Measurements from ENCODE around the gene CELSR2.

DNA sequence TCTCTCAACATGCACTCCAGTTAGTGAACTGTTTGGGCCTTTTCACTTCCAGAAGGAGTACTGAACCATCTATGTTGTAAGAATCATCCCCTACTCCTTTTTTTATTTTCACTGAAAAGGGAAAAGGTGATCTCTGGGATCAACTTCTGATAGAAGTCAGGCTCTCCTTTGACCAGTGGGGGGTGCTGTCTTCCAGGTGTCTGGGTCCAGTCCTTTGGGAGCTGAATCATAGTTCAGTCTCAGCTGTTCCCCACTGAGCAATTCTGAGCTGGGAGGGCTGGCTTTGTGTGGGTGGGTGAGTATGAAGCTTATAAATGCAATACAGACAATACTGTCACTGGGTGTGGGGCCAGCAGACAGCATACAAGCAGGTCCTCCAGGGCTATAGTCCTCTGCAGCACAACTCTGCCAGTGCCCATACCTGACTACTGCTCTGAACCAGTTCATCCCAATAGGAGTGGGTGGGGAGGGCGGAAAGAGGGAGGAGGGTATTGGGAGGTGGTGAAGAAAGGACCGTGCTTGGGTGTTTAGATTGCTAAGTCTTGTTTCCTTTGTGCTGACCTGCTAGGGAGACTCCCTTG, 48.1 kb upstream of the CELSR2 start:
- TF ChIP-seq POLR2A (IDR thresholded peaks at IDR 0.05): no peak
- TF ChIP-seq, protein P1, sequence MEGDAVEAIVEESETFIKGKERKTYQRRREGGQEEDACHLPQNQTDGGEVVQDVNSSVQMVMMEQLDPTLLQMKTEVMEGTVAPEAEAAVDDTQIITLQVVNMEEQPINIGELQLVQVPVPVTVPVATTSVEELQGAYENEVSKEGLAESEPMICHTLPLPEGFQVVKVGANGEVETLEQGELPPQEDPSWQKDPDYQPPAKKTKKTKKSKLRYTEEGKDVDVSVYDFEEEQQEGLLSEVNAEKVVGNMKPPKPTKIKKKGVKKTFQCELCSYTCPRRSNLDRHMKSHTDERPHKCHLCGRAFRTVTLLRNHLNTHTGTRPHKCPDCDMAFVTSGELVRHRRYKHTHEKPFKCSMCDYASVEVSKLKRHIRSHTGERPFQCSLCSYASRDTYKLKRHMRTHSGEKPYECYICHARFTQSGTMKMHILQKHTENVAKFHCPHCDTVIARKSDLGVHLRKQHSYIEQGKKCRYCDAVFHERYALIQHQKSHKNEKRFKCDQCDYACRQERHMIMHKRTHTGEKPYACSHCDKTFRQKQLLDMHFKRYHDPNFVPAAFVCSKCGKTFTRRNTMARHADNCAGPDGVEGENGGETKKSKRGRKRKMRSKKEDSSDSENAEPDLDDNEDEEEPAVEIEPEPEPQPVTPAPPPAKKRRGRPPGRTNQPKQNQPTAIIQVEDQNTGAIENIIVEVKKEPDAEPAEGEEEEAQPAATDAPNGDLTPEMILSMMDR (IDR thresholded peaks at IDR 0.05): no peak

Data from lower leg skin (tissue), 3 donors.